OCI-LY1 (cell line): Measurements from ENCODE around the gene TPCN2.

Experiments used
- H2AFZ ChIP-seq: fragments of 200-600 bp; sonication (generic), shearing (Covaris generic); 2 replicates; pipeline ENCODE4 v1.6.0; 2014; ENCODE audit warnings: antibody characterized with exemption, mild to moderate bottlenecking, low read length
- H3F3A ChIP-seq: fragments of 200-600 bp; sonication (generic), shearing (Covaris generic); 2 replicates; pipeline ENCODE4 v1.6.0; 2014; ENCODE audit warnings: mild to moderate bottlenecking, antibody characterized with exemption, low read length, moderate library complexity; ENCODE audit not compliant: insufficient read depth
- H3K27ac ChIP-seq: fragments of 200-600 bp; sonication (generic); 2 replicates; pipeline ENCODE4 v1.5.1; 2014; ENCODE audit warnings: low read length, mixed run types, mild to moderate bottlenecking, low read depth; ENCODE audit not compliant: poor library complexity, severe bottlenecking
- H3K27me3 ChIP-seq: fragments of 200-600 bp; sonication (generic); 2 replicates; pipeline ENCODE4 v1.6.0; 2014; ENCODE audit warnings: antibody characterized with exemption, mild to moderate bottlenecking, low read length, moderate library complexity; ENCODE audit not compliant: insufficient read depth
- H3K36me3 ChIP-seq: fragments of 200-600 bp; sonication (generic); 2 replicates; pipeline ENCODE4 v1.6.1; 2014; ENCODE audit warnings: mild to moderate bottlenecking, antibody characterized with exemption, low read length, moderate library complexity, mixed read lengths; ENCODE audit not compliant: insufficient read depth
- H3K4me1 ChIP-seq: fragments of 200-600 bp; sonication (generic); 2 replicates; pipeline ENCODE4 v1.5.1; 2014; ENCODE audit warnings: mild to moderate bottlenecking, low read length, moderate library complexity; ENCODE audit not compliant: insufficient read depth, severe bottlenecking
- H3K4me2 ChIP-seq: fragments of 200-600 bp; sonication (generic), shearing (Covaris generic); 2 replicates; pipeline ENCODE4 v1.6.1; 2014; ENCODE audit warnings: low read length
- H3K4me3 ChIP-seq: fragments of 200-600 bp; sonication (generic); 2 replicates; pipeline ENCODE4 v1.5.1; 2014; ENCODE audit warnings: low read length, low read depth, mild to moderate bottlenecking, mixed read lengths; ENCODE audit not compliant: poor library complexity, severe bottlenecking
- H3K79me2 ChIP-seq: fragments of 200-600 bp; shearing (Covaris generic); 2 replicates; pipeline ENCODE4 v1.6.1; 2016; ENCODE audit warnings: mixed run types, low read length, mixed read lengths; ENCODE audit not compliant: insufficient read depth
- H3K9ac ChIP-seq: fragments of 200-600 bp; sonication (generic), shearing (Covaris generic); 2 replicates; pipeline ENCODE4 v1.6.1; 2014; ENCODE audit warnings: mild to moderate bottlenecking, low read length, mixed read lengths
- H3K9me2 ChIP-seq: fragments of 200-600 bp; sonication (generic), shearing (Covaris generic); 2 replicates; pipeline ENCODE4 v1.6.1; 2014; ENCODE audit warnings: low read depth, mild to moderate bottlenecking, low read length, mixed read lengths
- H3K9me3 ChIP-seq: fragments of 200-600 bp; shearing (Covaris generic); 2 replicates; pipeline ENCODE4 v1.6.1; 2014; ENCODE audit warnings: low read length, mixed read lengths
- H4K20me1 ChIP-seq: fragments of 200-600 bp; sonication (generic), shearing (Covaris generic); 2 replicates; pipeline ENCODE4 v1.6.0; 2016; ENCODE audit warnings: mild to moderate bottlenecking, low read length; ENCODE audit not compliant: insufficient read depth
- EZH2 ChIP-seq: fragments of 200-600 bp; sonication (generic), shearing (Covaris generic); IDR thresholded peaks from 2 replicates; pipeline ENCODE4 v1.8.0; 2017; ENCODE audit warnings: borderline replicate concordance, mixed run types, mild to moderate bottlenecking, antibody characterized with exemption, low read length, moderate library complexity, mixed read lengths
- TF ChIP-seq, protein P1 (sequence below): fragments of 200-600 bp; sonication (generic), shearing (Covaris generic); IDR thresholded peaks from 2 replicates; pipeline ENCODE4 v1.5.1; 2017; ENCODE audit warnings: mild to moderate bottlenecking, antibody characterized with exemption, low read length, moderate library complexity, mixed read lengths

Gene TPCN2

DNA sequence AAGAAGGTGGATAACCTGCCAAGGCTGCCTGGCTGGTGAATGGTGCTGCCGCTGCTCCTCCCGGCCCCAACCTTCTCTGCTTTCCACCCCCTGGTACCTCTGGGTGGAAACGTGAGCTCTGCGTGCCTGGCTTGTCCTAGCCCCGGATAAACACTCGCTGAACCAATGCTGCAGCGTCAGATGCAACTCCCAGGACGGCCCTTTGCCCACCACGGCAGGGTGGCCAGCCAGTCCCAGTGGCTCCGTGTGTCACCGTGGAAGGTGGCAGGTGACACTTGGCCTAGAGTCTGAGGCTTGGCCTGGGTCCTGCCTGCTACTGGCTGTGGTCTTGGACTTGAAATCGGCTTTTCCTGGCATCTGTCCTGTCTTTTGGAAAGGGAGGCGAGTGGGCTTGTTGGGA, 47.7 kb downstream of the TPCN2 start:
- no peaks in the 10 kb centered on the region for H3K9me3 ChIP-seq
- H3K9ac ChIP-seq, result no peak overlapping the region
- no peak overlapping the region for H3K4me3 ChIP-seq
- no peak overlapping the region for H2AFZ ChIP-seq
- no peaks in the 10 kb centered on the region; the same call in 1 of the 2 replicates for H3K27me3 ChIP-seq
- no peaks in the 10 kb centered on the region for H3K9me2 ChIP-seq
- H3K36me3 ChIP-seq, result no peaks in the 10 kb centered on the region
- TF ChIP-seq, protein P1, sequence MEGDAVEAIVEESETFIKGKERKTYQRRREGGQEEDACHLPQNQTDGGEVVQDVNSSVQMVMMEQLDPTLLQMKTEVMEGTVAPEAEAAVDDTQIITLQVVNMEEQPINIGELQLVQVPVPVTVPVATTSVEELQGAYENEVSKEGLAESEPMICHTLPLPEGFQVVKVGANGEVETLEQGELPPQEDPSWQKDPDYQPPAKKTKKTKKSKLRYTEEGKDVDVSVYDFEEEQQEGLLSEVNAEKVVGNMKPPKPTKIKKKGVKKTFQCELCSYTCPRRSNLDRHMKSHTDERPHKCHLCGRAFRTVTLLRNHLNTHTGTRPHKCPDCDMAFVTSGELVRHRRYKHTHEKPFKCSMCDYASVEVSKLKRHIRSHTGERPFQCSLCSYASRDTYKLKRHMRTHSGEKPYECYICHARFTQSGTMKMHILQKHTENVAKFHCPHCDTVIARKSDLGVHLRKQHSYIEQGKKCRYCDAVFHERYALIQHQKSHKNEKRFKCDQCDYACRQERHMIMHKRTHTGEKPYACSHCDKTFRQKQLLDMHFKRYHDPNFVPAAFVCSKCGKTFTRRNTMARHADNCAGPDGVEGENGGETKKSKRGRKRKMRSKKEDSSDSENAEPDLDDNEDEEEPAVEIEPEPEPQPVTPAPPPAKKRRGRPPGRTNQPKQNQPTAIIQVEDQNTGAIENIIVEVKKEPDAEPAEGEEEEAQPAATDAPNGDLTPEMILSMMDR, result no peak
- TF ChIP-seq EZH2, result no peak
- H4K20me1 ChIP-seq, result no peaks in the 10 kb centered on the region
- H3K27ac ChIP-seq, result no peak overlapping the region
- H3K4me2 ChIP-seq, result no peak overlapping the region
- H3K4me1 ChIP-seq, result no peaks in the 10 kb centered on the region
- no peaks in the 10 kb centered on the region for H3K79me2 ChIP-seq
- no peaks in the 10 kb centered on the region for H3F3A ChIP-seq

DNA sequence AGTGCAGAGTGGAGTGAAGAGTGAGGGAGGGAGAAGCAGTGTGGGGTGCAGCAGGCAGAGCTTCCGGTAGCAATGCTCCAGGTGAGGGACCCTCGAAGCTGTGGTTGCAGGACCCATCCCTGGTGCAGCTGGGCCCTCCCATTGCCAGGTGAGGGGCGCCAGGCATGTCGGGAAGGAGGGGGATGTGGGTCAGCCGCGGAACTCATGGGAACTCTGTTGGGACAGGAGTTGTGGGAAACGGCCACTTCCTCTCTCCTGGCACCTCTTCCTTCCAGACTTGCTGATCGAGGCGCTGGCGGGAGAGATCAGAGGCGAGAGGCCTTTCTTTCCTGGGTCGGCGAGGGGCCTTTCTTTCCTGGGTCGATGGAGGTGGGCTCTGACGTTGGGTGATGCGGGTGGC, 48.5 kb downstream of the TPCN2 start:
- Histone ChIP-seq H3F3A (no peaks in the 10 kb centered on the region), H3K27ac (no peak overlapping the region), H3K4me1 (no peaks in the 10 kb centered on the region), H3K4me3 (no peak overlapping the region), H3K36me3 (no peaks in the 10 kb centered on the region), H2AFZ (no peak overlapping the region), H3K4me2 (no peak overlapping the region), H3K9me3 (no peaks in the 10 kb centered on the region), H3K27me3 (no peaks in the 10 kb centered on the region; the same call in 1 of the 2 replicates), H4K20me1 (no peaks in the 10 kb centered on the region), H3K79me2 (no peaks in the 10 kb centered on the region), H3K9me2 (no peaks in the 10 kb centered on the region), H3K9ac (no peak overlapping the region)
- TF ChIP-seq, protein P1, result no peak
- TF ChIP-seq EZH2, result no peak

DNA sequence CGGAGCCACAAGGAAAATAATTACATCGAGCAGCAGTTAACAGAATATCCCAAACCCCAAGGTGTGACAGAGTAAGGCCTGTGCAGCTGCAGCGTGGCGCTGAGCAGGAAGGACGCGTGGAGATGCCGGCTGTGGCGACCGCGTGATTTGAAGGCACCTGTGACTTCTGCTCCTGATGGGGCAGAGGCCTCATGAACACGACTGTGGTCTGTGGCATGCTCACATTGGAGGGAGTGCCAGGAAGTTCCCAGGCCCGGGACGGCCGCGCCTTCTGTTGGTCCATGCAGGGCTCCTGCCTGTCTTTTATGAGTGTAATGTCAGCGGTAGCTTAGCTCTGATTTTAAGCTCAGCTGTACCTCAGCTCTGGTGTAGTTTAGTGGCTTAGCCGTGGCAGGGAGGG, 50.4 kb downstream of the TPCN2 start:
- H3K9ac ChIP-seq, result no peak overlapping the region
- no peaks in the 10 kb centered on the region for H3F3A ChIP-seq
- no peaks in the 10 kb centered on the region for H3K9me2 ChIP-seq
- no peak overlapping the region for H2AFZ ChIP-seq
- no peaks in the 10 kb centered on the region for H3K36me3 ChIP-seq
- TF ChIP-seq, protein P1, result no peak
- no peak for TF ChIP-seq EZH2
- no peaks in the 10 kb centered on the region for H3K79me2 ChIP-seq
- no peaks in the 10 kb centered on the region for H4K20me1 ChIP-seq
- H3K27ac ChIP-seq, result no peak overlapping the region
- no peaks in the 10 kb centered on the region; the same call in 1 of the 2 replicates for H3K27me3 ChIP-seq
- H3K4me1 ChIP-seq, result no peaks in the 10 kb centered on the region
- no peak overlapping the region for H3K4me2 ChIP-seq
- no peak overlapping the region for H3K4me3 ChIP-seq
- H3K9me3 ChIP-seq, result no peaks in the 10 kb centered on the region
